Measurements from ENCODE around the gene PDE3B. TPM values are rescaled to one million over a fixed set of nuclear protein-coding genes. Genes with fewer than 3 reads are reported as not detected.
"Not testable (repeated sequence)": the region's sequence is repeated elsewhere in the genome, so short reads cannot be mapped to it uniquely, and the experiment has no call there.

The PDE3B gene
- total RNA-seq, 1 experiment from 2014 or later = 4.8 TPM

DNA sequence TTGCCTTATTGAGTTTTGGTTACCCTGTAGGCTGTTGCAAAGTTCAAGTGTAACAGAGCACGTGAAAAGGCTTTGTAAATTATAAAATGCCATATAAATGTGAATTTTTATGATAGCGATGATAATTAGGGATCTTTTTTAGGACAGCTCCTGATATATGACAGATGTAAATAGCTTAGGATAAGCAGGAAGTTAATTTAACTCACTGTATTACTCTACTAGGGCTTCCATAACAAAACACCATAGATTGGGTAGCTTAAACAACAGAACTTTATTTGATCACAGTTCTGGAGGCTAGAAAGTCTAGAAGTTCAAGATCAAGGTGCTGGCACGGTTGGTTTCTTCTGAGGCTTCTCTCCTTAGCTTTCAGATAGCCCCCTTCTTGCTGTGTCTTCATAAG, 17.0 kb upstream of the PDE3B start:
- BruUV-seq (replicated peaks) = no TSS peak
- CTCF ChIA-PET = no interaction called here
- Histone ChIP-seq H3K9me3 (ENCODE audit: low read depth, low read length, poor library complexity, severe bottlenecking) (no peaks in the 10 kb centered on the region), H3K36me3 (ENCODE audit: insufficient read depth, low read length, poor library complexity, severe bottlenecking) (no peaks in the 10 kb centered on the region), H3K27ac (ENCODE audit: low read depth, low read length, poor library complexity, severe bottlenecking) (no peak overlapping the region), H3K4me3 (ENCODE audit: low read depth, low read length, poor library complexity, severe bottlenecking) (no peak overlapping the region), H3K27me3 (replicated peaks; ENCODE audit: insufficient read depth, low read depth, low read length, poor library complexity) (no peaks in the 10 kb centered on the region), H3K4me1 (ENCODE audit: insufficient read depth, low read length, poor library complexity, severe bottlenecking) (no peaks in the 10 kb centered on the region)
- TF ChIP-seq EZH2 (IDR thresholded peaks at IDR 0.05; ENCODE audit: borderline replicate concordance, low read depth, low read length, poor library complexity, severe bottlenecking) (no peak), CTCF (conservative IDR thresholded peaks at IDR 0.05; ENCODE audit: low read depth, low read length) (no peak)
- POLR2A ChIA-PET (ENCODE audit: low non-redundant PET) = no interaction called here
- intact Hi-C loops (cut with micrococcal nuclease; ENCODE audit: unreplicated experiment) = no loop called here
- no peak for DNase-seq (ENCODE audit: low spot score)

GRCh38 chr11:14633506-14634224, 9.9 kb upstream of the PDE3B start:
- H3K36me3 ChIP-seq (ENCODE audit: insufficient read depth, low read length, poor library complexity, severe bottlenecking); intact Hi-C loops (cut with micrococcal nuclease; ENCODE audit: unreplicated experiment); H3K27me3 ChIP-seq (replicated peaks; ENCODE audit: insufficient read depth, low read depth, low read length, poor library complexity); H3K4me3 ChIP-seq (ENCODE audit: low read depth, low read length, poor library complexity, severe bottlenecking); BruUV-seq (replicated peaks); H3K27ac ChIP-seq (ENCODE audit: low read depth, low read length, poor library complexity, severe bottlenecking); H3K4me1 ChIP-seq (ENCODE audit: insufficient read depth, low read length, poor library complexity, severe bottlenecking); H3K9me3 ChIP-seq (ENCODE audit: low read depth, low read length, poor library complexity, severe bottlenecking); DNase-seq (ENCODE audit: low spot score); POLR2A ChIA-PET (ENCODE audit: low non-redundant PET); CTCF ChIA-PET: not testable (repeated sequence)

GRCh38 chr11:14634813-14635212, 8.8 kb upstream of the PDE3B start:
- TF ChIP-seq EZH2 (IDR thresholded peaks at IDR 0.05; ENCODE audit: borderline replicate concordance, low read depth, low read length, poor library complexity, severe bottlenecking) = no peak
- no peak for TF ChIP-seq CTCF (conservative IDR thresholded peaks at IDR 0.05; ENCODE audit: low read depth, low read length)
- ChIA-PET CTCF (no interaction called here), POLR2A (ENCODE audit: low non-redundant PET) (no interaction called here)
- DNase-seq (ENCODE audit: low spot score) = no peak
- no peaks in the 10 kb centered on the region for H3K9me3 ChIP-seq (ENCODE audit: low read depth, low read length, poor library complexity, severe bottlenecking)
- no peak overlapping the region for H3K4me3 ChIP-seq (ENCODE audit: low read depth, low read length, poor library complexity, severe bottlenecking)
- H3K27ac ChIP-seq (ENCODE audit: low read depth, low read length, poor library complexity, severe bottlenecking) = no peak overlapping the region
- no peaks in the 10 kb centered on the region for H3K36me3 ChIP-seq (ENCODE audit: insufficient read depth, low read length, poor library complexity, severe bottlenecking)
- BruUV-seq (replicated peaks) = no TSS peak
- intact Hi-C loops (cut with micrococcal nuclease; ENCODE audit: unreplicated experiment) = no loop called here
- no peaks in the 10 kb centered on the region for H3K4me1 ChIP-seq (ENCODE audit: insufficient read depth, low read length, poor library complexity, severe bottlenecking)
- H3K27me3 ChIP-seq (replicated peaks; ENCODE audit: insufficient read depth, low read depth, low read length, poor library complexity) = peaks cover 4% of the 10 kb centered on the region

DNA sequence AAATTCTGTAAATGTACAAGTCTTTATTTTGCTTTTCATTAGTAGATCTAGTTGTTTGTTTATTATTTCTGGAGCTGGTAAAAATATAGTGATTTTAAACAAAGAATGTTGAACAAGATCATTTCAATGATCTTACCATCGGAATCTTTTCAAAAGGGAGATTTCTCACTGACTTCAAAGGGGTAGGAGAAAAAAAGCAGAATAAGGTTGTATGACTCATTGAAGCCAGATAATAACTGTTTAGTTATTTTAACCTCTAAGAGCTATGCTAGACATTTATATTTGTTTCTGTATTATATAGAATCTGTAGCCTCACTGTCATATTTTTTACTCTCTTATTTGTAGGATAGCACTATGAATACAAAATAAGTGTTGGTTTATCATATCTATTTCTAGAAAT, 8.1 kb upstream of the PDE3B start:
- intact Hi-C loops (cut with micrococcal nuclease; ENCODE audit: unreplicated experiment) = no loop called here
- TF ChIP-seq EZH2 (IDR thresholded peaks at IDR 0.05; ENCODE audit: borderline replicate concordance, low read depth, low read length, poor library complexity, severe bottlenecking) (no peak), CTCF (conservative IDR thresholded peaks at IDR 0.05; ENCODE audit: low read depth, low read length) (no peak)
- no peaks in the 10 kb centered on the region for H3K9me3 ChIP-seq (ENCODE audit: low read depth, low read length, poor library complexity, severe bottlenecking)
- no peak overlapping the region for H3K4me3 ChIP-seq (ENCODE audit: low read depth, low read length, poor library complexity, severe bottlenecking)
- DNase-seq (ENCODE audit: low spot score) = no peak
- ChIA-PET CTCF (no interaction called here), POLR2A (ENCODE audit: low non-redundant PET) (no interaction called here)
- H3K27me3 ChIP-seq (replicated peaks; ENCODE audit: insufficient read depth, low read depth, low read length, poor library complexity) = peaks cover 4% of the 10 kb centered on the region
- no peaks in the 10 kb centered on the region for H3K4me1 ChIP-seq (ENCODE audit: insufficient read depth, low read length, poor library complexity, severe bottlenecking)
- no TSS peak for BruUV-seq (replicated peaks)
- H3K27ac ChIP-seq (ENCODE audit: low read depth, low read length, poor library complexity, severe bottlenecking) = no peak overlapping the region
- H3K36me3 ChIP-seq (ENCODE audit: insufficient read depth, low read length, poor library complexity, severe bottlenecking) = no peaks in the 10 kb centered on the region
